HEK293T (cell line): ENCODE measurements around the gene TEX2.
"Not testable (repeated sequence)": the region's sequence is repeated elsewhere in the genome, so short reads cannot be mapped to it uniquely, and the experiment has no call there.

Source experiments
- CTCF ChIA-PET: fragments of 350-600 bp; formaldehyde crosslinking; extraction: SDS; loops from one replicate; lab custom pipeline; 2021; ENCODE audit warnings: antibody characterized with exemption, inconsistent platforms; lab: Yijun Ruan, JAX
- POLR2A ChIA-PET: fragments of 350-600 bp; formaldehyde crosslinking; extraction: SDS; loops from one replicate; lab custom pipeline; 2020; ENCODE audit warnings: antibody characterized with exemption, inconsistent platforms; lab: Yijun Ruan, JAX
- DNase-seq: peaks from one replicate; pipeline ENCODE4 v3.0.0; 2012; ENCODE audit warnings: mixed read lengths; ENCODE audit errors: extremely low spot score
- ARNT ChIP-seq: fragments of 450-650 bp; IDR thresholded peaks from 2 replicates; pipeline ENCODE4 v1.6.1; 2017; ENCODE audit warnings: mild to moderate bottlenecking
- BHLHE40 ChIP-seq: fragments of 450-650 bp; IDR thresholded peaks from 2 replicates; pipeline ENCODE4 v1.6.1; 2016; ENCODE audit warnings: mild to moderate bottlenecking, moderate library complexity, borderline replicate concordance
- CTBP1 ChIP-seq: fragments of 450-650 bp; IDR thresholded peaks from 2 replicates; pipeline ENCODE4 v1.6.1; 2016; ENCODE audit warnings: borderline replicate concordance
- ELF4 ChIP-seq: fragments of 450-650 bp; IDR thresholded peaks from 2 replicates; pipeline ENCODE4 v1.6.1; 2017; ENCODE audit warnings: antibody characterized with exemption
- FOXA1 ChIP-seq: fragments of 450-650 bp; IDR thresholded peaks from 2 replicates; pipeline ENCODE4 v1.6.1; 2016; ENCODE audit warnings: mild to moderate bottlenecking
- FOXK2 ChIP-seq: fragments of 450-650 bp; IDR thresholded peaks from 2 replicates; pipeline ENCODE4 v1.6.1; 2016; ENCODE audit warnings: mild to moderate bottlenecking
- FOXM1 ChIP-seq: fragments of 450-650 bp; IDR thresholded peaks from 2 replicates; pipeline ENCODE4 v1.6.1; 2017; ENCODE audit warnings: mild to moderate bottlenecking, borderline replicate concordance
- HDGF ChIP-seq: fragments of 450-650 bp; IDR thresholded peaks from 2 replicates; pipeline ENCODE4 v1.6.1; 2017; ENCODE audit warnings: antibody characterized with exemption, borderline replicate concordance
- L3MBTL2 ChIP-seq: fragments of 450-650 bp; conservative IDR thresholded peaks from 2 replicates; pipeline ENCODE4 v1.6.1; 2016; ENCODE audit warnings: mild to moderate bottlenecking
- LEF1 ChIP-seq: fragments of 450-650 bp; IDR thresholded peaks from 2 replicates; pipeline ENCODE4 v1.6.1; 2017; ENCODE audit warnings: mild to moderate bottlenecking, borderline replicate concordance
- NFRKB ChIP-seq: fragments of 450-650 bp; IDR thresholded peaks from 2 replicates; pipeline ENCODE4 v1.6.1; 2016; ENCODE audit warnings: mild to moderate bottlenecking, moderate library complexity
- SP1 ChIP-seq: fragments of 450-650 bp; IDR thresholded peaks from 2 replicates; pipeline ENCODE4 v1.6.1; 2017
- SUZ12 ChIP-seq: fragments of 450-650 bp; IDR thresholded peaks from 2 replicates; pipeline ENCODE4 v1.6.1; 2016; ENCODE audit warnings: mild to moderate bottlenecking
- TARDBP ChIP-seq: fragments of 450-650 bp; IDR thresholded peaks from 2 replicates; pipeline ENCODE4 v1.6.1; 2016
- ZNF384 ChIP-seq: fragments of 450-650 bp; IDR thresholded peaks from 2 replicates; pipeline ENCODE4 v1.6.1; 2016
- TF ChIP-seq, protein P1 (sequence below): fragments of 450-650 bp; IDR thresholded peaks from 2 replicates; pipeline ENCODE4 v1.6.1; 2016

Gene TEX2

DNA sequence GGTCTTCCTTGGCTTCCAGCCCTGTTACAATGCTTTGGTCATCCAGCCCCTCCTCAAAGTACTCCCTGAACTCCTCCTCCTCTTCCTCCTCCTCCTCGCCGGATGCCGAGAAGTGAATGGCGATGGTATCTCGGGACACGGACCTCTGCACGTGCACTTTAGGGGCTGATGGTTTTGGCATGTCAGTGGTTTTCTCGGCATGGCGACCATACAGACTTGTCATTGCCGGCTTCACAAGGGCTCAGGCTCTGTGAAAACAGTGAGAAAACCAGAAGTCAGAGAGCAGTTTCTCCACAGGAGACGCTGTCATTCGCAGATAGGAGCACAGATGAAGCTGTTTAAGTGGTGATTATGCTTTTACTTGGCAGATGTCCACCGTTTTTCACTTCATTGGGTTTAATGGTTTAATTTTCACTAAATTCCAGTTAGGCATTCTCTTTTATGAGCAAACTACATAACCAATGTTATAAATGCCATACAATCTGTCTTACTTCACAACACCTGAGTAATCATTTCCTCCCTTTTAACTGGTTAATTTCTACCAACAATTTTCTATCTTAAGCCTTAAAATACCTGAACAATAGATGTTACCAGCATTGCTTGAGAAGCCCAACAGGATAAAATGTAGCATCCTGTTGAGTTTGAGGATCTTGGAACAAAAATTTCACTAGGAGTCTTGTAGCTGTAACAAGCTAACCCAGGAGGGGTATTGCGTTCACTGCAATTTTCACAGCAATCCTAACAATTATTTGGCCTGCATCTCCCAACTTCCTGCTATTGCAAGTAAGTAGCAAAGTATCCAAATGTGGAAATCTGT, 48.9 kb downstream of the TEX2 start:
- ChIA-PET POLR2A (no interaction called here), CTCF (no interaction called here)
- TF ChIP-seq ZNF384 (no peak), BHLHE40 (no peak)
- TF ChIP-seq, protein P1, sequence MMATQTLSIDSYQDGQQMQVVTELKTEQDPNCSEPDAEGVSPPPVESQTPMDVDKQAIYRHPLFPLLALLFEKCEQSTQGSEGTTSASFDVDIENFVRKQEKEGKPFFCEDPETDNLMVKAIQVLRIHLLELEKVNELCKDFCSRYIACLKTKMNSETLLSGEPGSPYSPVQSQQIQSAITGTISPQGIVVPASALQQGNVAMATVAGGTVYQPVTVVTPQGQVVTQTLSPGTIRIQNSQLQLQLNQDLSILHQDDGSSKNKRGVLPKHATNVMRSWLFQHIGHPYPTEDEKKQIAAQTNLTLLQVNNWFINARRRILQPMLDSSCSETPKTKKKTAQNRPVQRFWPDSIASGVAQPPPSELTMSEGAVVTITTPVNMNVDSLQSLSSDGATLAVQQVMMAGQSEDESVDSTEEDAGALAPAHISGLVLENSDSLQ, result 0 out of 2 replicates have a peak, but pooled peaks have one; percentile 59
- DNase-seq, result peak; percentile 45

DNA sequence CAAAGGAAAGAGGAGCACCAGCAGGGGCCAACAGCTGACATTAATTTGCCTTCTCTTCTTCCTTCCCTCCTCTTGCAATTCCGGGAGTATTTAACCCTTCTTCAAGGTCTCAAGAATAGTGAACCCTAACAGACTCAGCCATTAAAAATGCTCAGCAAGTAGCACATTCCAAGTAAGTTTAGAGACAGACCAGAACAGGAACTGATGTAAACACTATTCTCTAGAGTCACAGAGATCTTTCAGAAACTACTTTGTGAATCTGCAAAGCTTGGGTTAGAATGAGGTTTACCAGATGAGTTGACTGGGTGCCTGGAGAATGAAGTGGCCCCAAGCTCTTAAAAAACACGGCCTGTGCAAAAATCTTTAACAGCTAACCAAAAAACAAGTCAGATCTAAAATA, 50.9 kb downstream of the TEX2 start:
- TF ChIP-seq LEF1 (no peak), CTBP1 (no peak), HDGF (no peak), BHLHE40 (no peak), TARDBP (no peak), ELF4 (no peak), SUZ12 (no peak), ARNT (no peak), SP1 (no peak), L3MBTL2 (no peak), NFRKB (no peak)
- TF ChIP-seq, protein P1, result no peak
- POLR2A ChIA-PET, result no interaction called here
- CTCF ChIA-PET, result interaction anchor here (0.7 kb wide), 1 partner anchor 38 kb away, joined by 3 read pairs; no protein-coding TSS in a partner anchor

DNA sequence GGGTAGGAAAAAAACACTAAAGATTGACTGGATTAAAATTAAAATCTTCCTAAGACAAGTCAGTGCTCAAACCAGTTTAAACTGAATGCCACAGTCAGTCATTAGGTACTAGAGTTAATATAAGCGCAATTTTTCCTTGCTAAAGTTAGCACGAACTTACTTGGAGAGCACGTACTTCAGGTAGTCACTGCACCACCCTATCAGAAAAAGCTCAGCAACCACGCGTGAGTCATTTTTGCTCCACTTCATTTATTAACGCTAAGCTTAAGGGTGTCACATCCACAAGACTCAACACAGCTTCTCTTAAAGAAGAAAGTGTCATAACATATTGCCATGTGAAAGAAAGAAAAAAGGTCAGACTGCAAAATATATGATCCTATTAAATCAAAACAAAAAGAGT, 53.1 kb downstream of the TEX2 start:
- POLR2A ChIA-PET, result interaction anchor here (3.4 kb wide), 1 partner anchor 64 kb away, joined by 11 read pairs; no protein-coding TSS in a partner anchor
- TF ChIP-seq FOXK2, result no peak
- TF ChIP-seq FOXA1, result no peak
- TF ChIP-seq HDGF, result no peak

More for the DNA sequence above, 50.9 kb downstream of the TEX2 start:
- DNase-seq, result no peak

DNA sequence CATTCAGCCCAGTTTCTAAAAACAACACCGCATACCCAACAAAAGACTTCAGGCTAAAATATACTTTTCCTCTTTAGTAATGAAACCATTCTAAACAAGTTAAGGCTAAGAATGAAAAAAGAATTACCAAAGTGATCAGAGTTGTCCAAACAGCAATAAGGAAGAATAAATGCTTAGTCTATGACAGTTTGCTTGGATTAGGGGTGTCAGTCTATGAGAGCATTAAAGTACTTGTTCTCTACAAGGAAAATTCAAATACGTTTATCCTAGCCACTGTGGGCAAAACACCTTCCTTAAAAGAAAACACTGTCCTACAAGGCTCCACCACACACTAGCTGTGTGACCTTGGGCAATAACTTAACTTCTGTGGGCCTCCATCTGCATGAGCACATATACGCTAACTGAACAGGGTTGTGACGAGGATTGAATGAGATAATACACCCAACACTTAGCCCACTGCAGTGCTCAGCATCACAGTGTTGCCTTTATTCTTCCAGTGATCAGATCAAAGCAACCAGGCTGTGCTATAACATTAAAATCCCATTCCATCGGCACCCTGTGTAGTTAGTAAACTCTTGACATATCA, 53.6 kb downstream of the TEX2 start:
- TF ChIP-seq FOXK2 (no peak), SUZ12 (no peak), ELF4 (no peak), FOXM1 (no peak)
- DNase-seq, result no peak
- ChIA-PET CTCF (interaction anchor here (0.6 kb wide), 1 partner anchor 60 kb away, joined by 3 read pairs; no protein-coding TSS in a partner anchor), POLR2A (interaction anchor here (3.4 kb wide), 1 partner anchor 64 kb away, joined by 11 read pairs; no protein-coding TSS in a partner anchor)

More for the DNA sequence above, 53.1 kb downstream of the TEX2 start:
- CTCF ChIA-PET, result no interaction called here
- DNase-seq, result no peak

DNA sequence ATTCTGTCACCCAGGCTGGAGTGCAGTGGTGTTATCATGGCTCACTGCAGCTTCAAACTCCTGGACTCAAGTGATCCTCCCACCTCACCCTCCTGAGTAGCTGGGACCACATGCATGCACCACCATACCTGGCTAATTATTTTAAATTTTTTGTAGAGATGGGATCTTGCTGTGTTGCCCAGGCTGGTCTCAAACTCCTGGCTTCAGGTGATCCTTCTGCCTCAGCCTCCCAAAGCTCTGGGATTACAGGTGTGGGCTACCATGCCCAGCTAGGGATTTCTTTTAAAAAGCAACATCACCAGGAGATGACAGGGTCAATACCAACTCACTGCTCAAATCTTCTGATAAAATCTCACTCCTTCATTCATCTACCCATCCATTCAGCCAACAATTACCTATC, 54.4 kb downstream of the TEX2 start:
- ChIA-PET POLR2A (interaction anchor here (3.4 kb wide), 1 partner anchor 63 kb away, joined by 11 read pairs; no protein-coding TSS in a partner anchor), CTCF (interaction anchor here (0.6 kb wide), 2 partner anchors 61 to 115 kb away, joined by 3 to 4 read pairs; no protein-coding TSS in a partner anchor)
- DNase-seq, result not testable (repeated sequence)

DNA sequence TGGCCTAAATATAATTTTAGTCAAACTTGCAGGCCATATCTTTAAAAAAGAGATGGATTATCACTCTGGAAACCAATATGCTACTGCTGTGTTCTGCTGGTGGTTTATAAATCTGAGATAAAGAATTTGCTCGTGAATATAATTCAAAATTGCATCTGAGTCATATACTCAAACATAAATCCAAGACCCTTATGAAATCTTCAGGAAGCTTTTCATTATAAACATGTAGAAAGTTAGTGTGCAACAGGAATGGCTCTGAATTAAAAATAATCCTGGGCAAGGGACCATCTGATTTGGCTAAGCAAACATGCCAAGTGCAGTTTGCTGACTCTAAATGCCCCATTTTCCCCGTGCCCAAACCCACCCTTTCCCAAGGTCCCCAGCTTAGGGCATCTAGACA, 57.3 kb downstream of the TEX2 start:
- CTCF ChIA-PET, result interaction anchor here (0.6 kb wide), 1 partner anchor 120 kb away, joined by 4 read pairs; no protein-coding TSS in a partner anchor
- DNase-seq, result no peak
- POLR2A ChIA-PET, result interaction anchor here (1.0 kb wide), 2 partner anchors 11 to 57 kb away, joined by 3 read pairs; partner anchors contain the start of gene TEX2
- TF ChIP-seq ELF4 (no peak), TARDBP (no peak), FOXK2 (no peak), NFRKB (no peak), CTBP1 (no peak), LEF1 (no peak), L3MBTL2 (no peak), HDGF (no peak), ARNT (no peak), FOXA1 (no peak), BHLHE40 (no peak)
- TF ChIP-seq, protein P1, result no peak

DNA sequence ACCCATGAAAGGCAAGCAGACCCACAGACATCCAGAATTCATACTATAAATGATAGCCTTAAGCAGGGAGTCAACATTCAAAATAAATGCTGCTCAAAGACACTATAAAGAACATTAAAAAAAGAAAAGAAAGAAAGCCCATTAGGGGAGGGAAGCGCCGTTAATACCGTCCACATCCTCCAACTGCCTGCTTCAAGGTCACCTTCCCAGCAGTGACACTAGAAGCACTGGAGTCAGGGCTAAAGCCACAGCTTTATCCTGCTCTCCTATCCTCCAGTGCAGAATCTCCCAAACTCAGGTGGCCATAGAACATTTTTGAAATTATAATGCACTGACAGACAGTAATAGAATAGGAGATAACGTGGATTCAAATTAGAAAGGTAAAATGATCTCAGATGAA, 59.4 kb downstream of the TEX2 start:
- DNase-seq, result no peak
- TF ChIP-seq FOXK2 (no peak), ELF4 (no peak), L3MBTL2 (no peak), BHLHE40 (no peak), TARDBP (no peak), LEF1 (no peak), NFRKB (no peak)
- ChIA-PET CTCF (no interaction called here), POLR2A (no interaction called here)
